GM19397 (cell line): ENCODE results near the gene KIF18B.

Experiments
- ATAC-seq: cut with Tn5 transposase; IDR thresholded peaks from one replicate; pipeline ENCODE4 v1.9.1; 2021; ENCODE audit warnings: mild to moderate bottlenecking, moderate library complexity; ENCODE audit not compliant: unreplicated experiment

The KIF18B gene

GRCh38 chr17:44907729-44908470 lies 39.7 kb downstream of the KIF18B start:
- no peak for ATAC-seq

GRCh38 chr17:44906763-44907728 lies 40.5 kb downstream of the KIF18B start:
- ATAC-seq, result no peak

GRCh38 chr17:44906010-44906646 lies 41.4 kb downstream of the KIF18B start:
- no peak for ATAC-seq

GRCh38 chr17:44905006-44906000 lies 42.3 kb downstream of the KIF18B start:
- ATAC-seq, result no peak

- no peak for ATAC-seq
Observed at GRCh38 chr17:44904001-44904984, 43.3 kb downstream of the KIF18B start.

- ATAC-seq, result no peak
Observed at GRCh38 chr17:44903012-44903685, 44.4 kb downstream of the KIF18B start.

- no peak for ATAC-seq
Observed at GRCh38 chr17:44902135-44902760, 45.3 kb downstream of the KIF18B start.

GRCh38 chr17:44901411-44901921 lies 46.1 kb downstream of the KIF18B start:
- ATAC-seq, result no peak

- ATAC-seq, result no peak
Observed at GRCh38 chr17:44900894-44901293, 46.7 kb downstream of the KIF18B start.

- peak; percentile 75 for ATAC-seq
Observed at GRCh38 chr17:44899074-44899782, 48.3 kb downstream of the KIF18B start, which contains the start of gene EFTUD2. EFTUD2 (minus strand) TSS chr17:44899445; CDS start chr17:44894521, 4,924 bp downstream.

- no peak for ATAC-seq
Observed at GRCh38 chr17:44898768-44899073, 48.9 kb downstream of the KIF18B start.

GRCh38 chr17:44894642-44895041 lies 52.9 kb downstream of the KIF18B start:
- ATAC-seq, result no peak

GRCh38 chr17:44892250-44892649 lies 55.3 kb downstream of the KIF18B start:
- ATAC-seq, result no peak

GRCh38 chr17:44889003-44889402 lies 58.6 kb downstream of the KIF18B start:
- no peak for ATAC-seq

- no peak for ATAC-seq
Observed at GRCh38 chr17:44887971-44888954, 59.3 kb downstream of the KIF18B start.

GRCh38 chr17:44887016-44887415 lies 60.6 kb downstream of the KIF18B start:
- ATAC-seq, result no peak
